C4-2B (cell line): ENCODE results near the gene RSPH9.

Experiments
- H3K27ac ChIP-seq: fragments of 450-650 bp; 2 replicates; pipeline ENCODE4 v1.5.1; 2017
- CTCF ChIP-seq: fragments of 450-650 bp; conservative IDR thresholded peaks from 2 replicates; pipeline ENCODE4 v1.5.1; 2017; ENCODE audit warnings: mild to moderate bottlenecking
- ZFX ChIP-seq: fragments of 450-650 bp; IDR thresholded peaks from 2 replicates; pipeline ENCODE4 v1.6.1; 2017

The RSPH9 gene

GRCh38 chr6:43676962-43677606, 32.2 kb downstream of the RSPH9 start:
- no peak overlapping the region for H3K27ac ChIP-seq
- TF ChIP-seq CTCF (no peak), ZFX (no peak)

- TF ChIP-seq ZFX (no peak), CTCF (no peak)
- no peak overlapping the region for H3K27ac ChIP-seq
Measured at GRCh38 chr6:43677759-43678158, 32.9 kb downstream of the RSPH9 start.

GRCh38 chr6:43678341-43678740, 33.5 kb downstream of the RSPH9 start:
- H3K27ac ChIP-seq = no peak overlapping the region
- TF ChIP-seq CTCF (no peak), ZFX (no peak)

- TF ChIP-seq CTCF (no peak), ZFX (no peak)
Measured at GRCh38 chr6:43679057-43679456, 34.2 kb downstream of the RSPH9 start.

GRCh38 chr6:43680308-43681200, 35.7 kb downstream of the RSPH9 start:
- no peak overlapping the region; the same call in 1 of the 2 replicates for H3K27ac ChIP-seq
- no peak for TF ChIP-seq ZFX
- TF ChIP-seq CTCF = no peak

More at GRCh38 chr6:43679057-43679456, 34.2 kb downstream of the RSPH9 start:
- no peak overlapping the region for H3K27ac ChIP-seq

GRCh38 chr6:43681303-43681702, 36.5 kb downstream of the RSPH9 start:
- TF ChIP-seq CTCF (no peak), ZFX (no peak)
- no peak overlapping the region; the same call in 1 of the 2 replicates for H3K27ac ChIP-seq
